Stimulated activated CD4-positive, alpha-beta T cell treated with anti-CD3 and anti-CD28 coated beads, Interleukin-4, amount 100 ng/mL, for 24 hours (primary cell): Measurements from ENCODE around the gene YAP1.

Experiments
- DNase-seq: peaks from one replicate; pipeline ENCODE4 v3.0.0-alpha.2; 2020

Gene YAP1

GRCh38 chr11:102117472-102118113 is 7.3 kb downstream of the YAP1 start:
- no peak for DNase-seq

DNA sequence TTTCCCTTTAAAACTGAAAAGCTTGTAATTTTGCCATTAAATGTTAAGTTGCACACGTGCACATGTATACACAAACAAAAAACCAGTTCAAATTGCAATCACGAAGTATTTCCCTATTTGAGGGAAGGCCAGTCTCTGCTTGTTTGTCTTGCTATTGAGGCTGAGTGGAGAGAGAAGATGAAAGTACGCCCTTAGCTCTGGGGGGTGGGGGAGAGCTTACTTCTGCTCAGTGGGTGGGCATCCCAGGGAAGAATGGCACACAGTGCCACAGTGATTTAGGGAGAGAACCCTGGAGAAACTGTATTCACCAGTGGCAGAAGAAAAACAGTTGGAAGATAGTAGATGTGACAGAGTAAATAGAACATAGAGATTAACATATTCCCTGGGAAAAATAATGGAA is 8.7 kb downstream of the YAP1 start:
- DNase-seq = no peak

DNA sequence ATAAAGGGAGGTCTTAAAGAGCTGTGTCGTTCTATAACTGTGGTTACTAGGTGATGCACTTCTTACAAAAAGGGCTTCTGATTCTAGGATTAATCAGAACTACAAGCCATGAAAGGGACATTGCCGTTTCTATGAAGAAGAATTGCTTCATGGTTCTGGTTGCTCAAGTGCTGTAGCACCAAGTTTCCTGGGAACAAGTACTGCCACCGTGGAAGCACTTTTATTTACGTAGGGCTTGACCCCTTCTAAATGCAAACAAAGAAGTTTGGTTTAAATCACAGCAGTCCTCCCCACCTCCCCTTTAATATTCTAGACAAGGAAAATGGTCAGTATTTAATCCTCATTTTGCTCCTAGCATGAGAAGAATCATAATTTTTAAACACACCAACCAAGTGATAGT is 9.8 kb downstream of the YAP1 start:
- DNase-seq = no peak

- no peak for DNase-seq
Measured at GRCh38 chr11:102120437-102120973, 10.3 kb downstream of the YAP1 start.

DNA sequence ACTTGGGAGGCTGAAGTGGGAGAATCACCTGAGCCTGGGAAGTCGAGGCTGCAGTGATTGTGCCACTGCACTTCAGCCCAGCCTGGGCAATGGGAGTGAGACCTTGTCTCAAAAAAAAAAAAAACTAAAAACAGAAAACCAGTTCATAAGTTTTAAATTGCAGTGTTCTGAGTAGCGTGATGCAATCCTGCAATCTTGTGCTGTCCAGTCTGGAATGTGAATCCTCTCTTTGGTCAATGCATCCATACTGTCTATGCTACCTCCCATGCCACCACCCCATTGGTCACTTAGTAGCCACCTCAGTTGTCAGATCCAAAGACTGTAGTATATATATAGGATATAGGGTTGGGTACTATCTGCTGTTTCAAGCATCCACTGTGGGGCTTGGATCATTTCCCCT is 11.1 kb downstream of the YAP1 start:
- no peak for DNase-seq

DNA sequence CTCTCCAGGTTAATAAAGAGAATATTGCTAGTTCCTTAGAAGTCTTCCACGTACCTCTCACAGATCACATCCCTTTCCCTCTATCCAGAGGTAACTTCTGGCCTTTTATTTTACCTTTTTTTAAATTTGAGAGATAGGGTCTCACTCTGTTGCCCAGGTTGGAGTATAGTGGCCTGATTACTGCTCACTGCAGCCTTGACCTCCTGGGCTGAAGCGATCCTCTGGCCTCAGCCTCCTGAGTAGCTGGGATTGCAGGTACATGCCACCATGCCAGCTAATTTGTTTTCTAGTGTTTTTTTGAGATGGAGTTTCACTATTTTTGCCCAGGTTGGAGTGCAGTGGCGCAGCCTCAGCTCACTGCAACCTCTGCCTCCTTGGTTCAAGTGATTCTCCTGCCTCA is 24.4 kb downstream of the YAP1 start:
- no peak for DNase-seq

GRCh38 chr11:102135256-102135655 is 25.0 kb downstream of the YAP1 start:
- no peak for DNase-seq

DNA sequence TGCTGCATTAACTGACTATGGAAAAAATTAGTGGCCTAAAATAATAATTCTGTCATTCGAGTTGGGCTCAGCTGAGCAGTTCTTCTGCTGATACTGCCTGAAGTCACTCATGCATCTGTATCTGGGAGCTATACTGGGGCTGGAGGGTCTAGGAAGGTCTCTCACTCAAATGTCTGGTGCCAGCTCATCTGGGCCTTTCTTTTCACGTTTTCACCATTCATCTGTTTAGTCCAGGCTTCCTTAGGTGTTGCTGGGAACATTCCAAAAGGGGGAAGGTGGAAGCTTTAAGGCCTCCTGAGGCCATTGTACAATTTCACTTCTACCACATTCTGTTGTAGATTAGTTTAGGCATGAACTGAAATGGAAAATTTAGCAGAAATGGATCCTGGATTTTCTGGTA is 28.0 kb downstream of the YAP1 start:
- no peak for DNase-seq

DNA sequence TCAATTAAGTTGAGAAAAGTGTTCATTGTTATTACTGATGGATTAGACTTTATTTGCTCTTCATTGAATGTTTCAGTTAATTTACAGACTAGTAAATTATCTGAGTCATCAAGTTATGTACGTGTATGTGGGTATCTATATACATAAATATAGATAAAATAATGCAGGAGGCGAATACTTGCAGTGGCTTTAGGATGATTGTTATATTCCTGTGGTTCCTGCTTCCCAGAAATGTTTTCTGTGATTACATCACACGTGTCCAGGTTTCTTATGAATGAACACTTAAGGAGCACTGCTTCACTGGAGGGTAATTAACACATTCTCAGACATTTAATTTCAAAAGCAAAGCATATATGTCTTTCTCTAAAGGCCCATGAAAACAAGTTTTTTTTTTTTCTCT is 28.4 kb downstream of the YAP1 start:
- DNase-seq = no peak

DNA sequence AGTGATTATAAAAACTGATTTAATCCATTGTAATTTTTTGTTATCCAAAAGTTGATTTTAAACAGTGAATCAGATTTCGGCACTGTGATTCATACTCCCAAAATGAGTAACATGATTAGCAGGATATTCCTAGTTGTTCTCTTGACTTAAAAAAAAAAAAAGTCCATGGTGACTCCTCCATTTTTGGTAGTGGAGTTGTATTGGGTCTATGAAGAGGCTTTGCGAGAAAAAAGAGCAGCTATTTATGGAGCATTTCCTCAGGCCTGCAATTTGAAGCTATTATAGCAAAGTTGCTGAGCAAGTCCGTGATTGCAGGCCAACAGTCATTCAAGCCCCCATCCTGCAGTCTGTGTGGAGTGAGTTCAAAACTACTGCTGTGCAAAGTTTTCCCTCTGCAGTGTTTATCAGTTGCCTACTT is 28.8 kb downstream of the YAP1 start:
- no peak for DNase-seq

- DNase-seq = no peak
Measured at GRCh38 chr11:102142333-102142732, 32.1 kb downstream of the YAP1 start.

DNA sequence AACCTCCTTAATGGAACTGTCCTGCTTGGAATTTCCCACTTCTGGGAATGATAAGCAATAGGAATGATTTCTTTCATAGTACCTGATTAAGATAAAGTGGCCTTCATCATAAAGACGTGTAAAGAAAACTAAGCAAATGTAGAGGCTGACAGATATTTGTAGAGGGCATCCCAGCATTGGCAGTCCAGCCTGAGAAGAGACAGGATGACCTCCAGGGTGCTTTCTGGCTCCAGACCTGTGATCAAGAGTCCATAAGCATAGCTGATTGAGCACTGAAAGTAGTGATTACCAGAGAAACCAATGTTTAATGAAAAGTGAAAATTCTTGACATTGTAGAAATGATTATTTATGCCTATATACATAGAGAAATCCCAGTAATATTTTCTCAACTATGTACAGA is 33.6 kb downstream of the YAP1 start:
- DNase-seq = no peak

DNA sequence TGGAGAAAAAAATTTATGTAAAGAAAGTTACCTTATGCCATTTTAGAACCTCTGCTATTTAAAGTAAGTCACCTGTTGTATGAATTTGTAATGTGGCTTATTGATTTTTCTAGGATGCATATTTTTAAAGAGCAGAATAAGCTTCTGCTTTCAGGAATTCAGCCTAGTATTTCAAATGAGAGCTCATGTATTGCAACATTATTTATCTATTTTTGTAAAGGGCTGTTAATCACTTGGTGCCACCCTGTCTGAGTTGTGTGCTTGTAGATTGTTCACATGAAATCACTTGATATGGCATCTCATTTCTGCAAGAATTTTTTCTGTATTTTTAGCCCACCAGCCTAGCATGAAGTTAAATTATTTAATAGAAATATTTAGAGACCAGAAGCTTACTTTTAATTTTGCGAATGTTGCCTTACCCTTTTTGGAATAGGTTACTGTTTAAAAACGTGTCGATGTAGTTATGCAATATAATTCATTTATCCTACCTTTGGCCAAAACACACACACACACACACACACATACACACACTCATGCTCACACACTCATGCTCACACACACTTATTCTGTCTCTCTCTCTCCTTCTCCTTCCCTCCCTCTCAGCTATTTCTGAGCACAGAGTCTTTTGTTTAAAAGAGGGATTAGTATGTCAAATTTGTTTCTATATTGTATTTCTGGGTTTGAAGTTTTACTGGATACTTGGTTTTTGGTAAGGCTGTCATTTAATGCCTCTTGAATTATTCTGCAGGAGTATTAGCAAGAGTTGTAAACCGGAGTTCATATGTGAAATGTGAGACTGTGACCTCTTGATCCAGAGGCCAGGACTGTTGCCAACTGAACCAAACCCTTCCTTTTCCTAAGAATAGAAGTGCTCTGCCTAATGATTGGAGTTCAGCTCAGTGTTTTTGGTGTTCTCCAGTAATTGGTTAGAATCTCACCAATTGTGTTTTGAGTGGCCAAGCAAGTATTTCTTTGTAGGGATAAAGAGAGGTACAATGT is 34.4 kb downstream of the YAP1 start:
- DNase-seq = no peak

DNA sequence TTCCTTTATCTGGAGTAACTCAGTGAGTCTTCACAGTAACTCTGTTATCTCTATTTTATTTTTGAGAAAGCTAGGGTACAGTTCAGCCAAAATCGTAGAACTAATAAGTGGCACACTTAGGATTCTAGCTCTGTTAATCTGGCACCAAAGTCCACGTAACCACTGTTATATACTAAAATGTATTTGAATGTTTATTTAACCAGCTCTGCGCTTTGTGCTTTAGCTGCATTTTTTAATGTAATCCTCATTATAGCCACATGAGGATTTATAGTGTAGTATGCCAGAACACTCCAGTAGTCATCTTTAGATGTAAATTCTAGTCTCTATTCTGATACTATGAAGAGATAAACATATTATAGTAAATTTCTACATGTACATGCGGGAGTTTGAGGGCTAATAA is 36.8 kb downstream of the YAP1 start:
- no peak for DNase-seq

- DNase-seq = no peak
Measured at GRCh38 chr11:102147632-102148031, 37.4 kb downstream of the YAP1 start.

DNA sequence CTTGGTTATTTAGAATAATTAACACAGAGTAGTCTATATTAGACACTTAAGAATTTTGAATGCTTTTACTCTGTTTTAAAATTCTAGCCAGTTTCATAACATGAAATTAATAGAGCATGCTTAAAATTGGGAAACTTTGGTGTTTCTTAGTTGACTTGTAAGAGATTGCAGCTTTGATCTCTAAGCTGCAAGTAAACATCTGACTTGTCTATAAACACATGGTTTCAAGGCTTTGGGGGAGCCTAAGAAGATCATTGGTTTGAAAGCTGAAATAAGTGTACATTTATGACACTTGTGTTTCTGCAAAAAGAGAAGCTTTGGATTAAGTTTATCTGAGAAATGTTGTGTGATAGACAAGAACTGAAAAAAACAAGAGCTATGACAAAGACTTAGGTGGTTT is 37.8 kb downstream of the YAP1 start:
- no peak for DNase-seq

GRCh38 chr11:102151784-102152525 is 41.7 kb downstream of the YAP1 start:
- DNase-seq = no peak

GRCh38 chr11:102153082-102153481 is 42.8 kb downstream of the YAP1 start:
- DNase-seq = no peak

- no peak for DNase-seq
Measured at GRCh38 chr11:102154806-102155205, 44.6 kb downstream of the YAP1 start.

GRCh38 chr11:102155676-102156075 is 45.4 kb downstream of the YAP1 start:
- no peak for DNase-seq

- DNase-seq = no peak
Measured at GRCh38 chr11:102157219-102157618, 47.0 kb downstream of the YAP1 start.

DNA sequence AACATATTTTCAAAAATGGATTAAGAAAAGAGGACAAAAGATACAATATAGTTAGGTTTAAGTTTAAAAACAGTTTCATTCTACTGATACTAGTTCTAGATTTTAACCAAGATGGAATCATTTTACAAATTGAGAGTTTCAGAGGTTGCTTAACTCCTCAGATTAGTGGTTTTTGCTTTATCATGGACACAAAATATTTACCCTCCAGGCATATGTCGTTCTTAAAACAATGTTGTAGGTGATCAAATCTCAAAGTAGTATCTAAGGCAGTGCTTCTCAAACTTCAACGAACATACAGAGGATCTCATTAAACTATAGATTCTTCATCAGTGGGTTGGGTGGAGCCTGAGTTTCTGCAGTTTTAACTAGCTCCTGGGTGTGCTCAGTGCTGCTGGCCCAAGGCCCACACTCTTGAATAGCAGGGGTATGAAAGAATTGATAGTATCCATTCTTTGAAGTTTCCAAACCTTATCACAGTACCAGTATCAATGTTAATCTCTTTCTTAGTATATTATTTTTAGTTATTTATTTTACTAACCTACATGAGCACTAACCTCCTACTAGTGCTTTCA is 48.0 kb downstream of the YAP1 start:
- DNase-seq = no peak

GRCh38 chr11:102163368-102163767 is 53.1 kb downstream of the YAP1 start:
- no peak for DNase-seq
